Trophoblast cell (in vitro differentiated cells and primary cell): ENCODE measurements around the gene MDH1. TPM values are rescaled to one million over a fixed set of nuclear protein-coding genes. Genes with fewer than 3 reads are reported as not detected.

Experiments
- DNase-seq, 2 donors: peaks; one replicate each; pipeline ENCODE4 v3.0.0-alpha.2; 2016
- H2AFZ ChIP-seq: 2 replicates; pipeline ENCODE4 v1.6.1; 2013; ENCODE audit warnings: low read length, moderate library complexity, mild to moderate bottlenecking; ENCODE audit not compliant: insufficient read depth, poor library complexity
- H2AK5ac ChIP-seq: 2 replicates; pipeline ENCODE4 v1.6.1; 2013; ENCODE audit warnings: mild to moderate bottlenecking, low read length
- H2BK120ac ChIP-seq: 2 replicates; pipeline ENCODE4 v1.6.1; 2013; ENCODE audit warnings: low read length, mild to moderate bottlenecking, moderate library complexity; ENCODE audit not compliant: insufficient read depth, poor library complexity
- H2BK12ac ChIP-seq: 2 replicates; pipeline ENCODE4 v1.6.1; 2013; ENCODE audit warnings: mild to moderate bottlenecking, low read length, moderate library complexity
- H2BK5ac ChIP-seq: 2 replicates; pipeline ENCODE4 v1.6.1; 2013; ENCODE audit warnings: low read length, low read depth, moderate library complexity, mild to moderate bottlenecking; ENCODE audit not compliant: poor library complexity
- H3K14ac ChIP-seq: 2 replicates; pipeline ENCODE4 v1.6.1; 2013; ENCODE audit warnings: mild to moderate bottlenecking, low read length
- H3K18ac ChIP-seq: 2 replicates; pipeline ENCODE4 v1.6.1; 2013; ENCODE audit warnings: mild to moderate bottlenecking, low read length
- H3K23ac ChIP-seq: 2 replicates; pipeline ENCODE4 v1.6.1; 2013; ENCODE audit warnings: low read length
- H3K27ac ChIP-seq: 2 replicates; pipeline ENCODE4 v1.5.1; 2013; ENCODE audit warnings: low read depth, mild to moderate bottlenecking, inconsistent platforms, low read length, moderate library complexity
- H3K27me3 ChIP-seq: 2 replicates; pipeline ENCODE4 v1.6.1; 2013; ENCODE audit warnings: inconsistent platforms, mild to moderate bottlenecking, low read length, moderate library complexity; ENCODE audit not compliant: insufficient read depth
- H3K36me3 ChIP-seq, 2 experiments: 1 replicate in 1 of 2; 2 replicates in 1 of 2; pipeline ENCODE4 v1.6.1; 2013; ENCODE audit warnings: low read length in 2 of 2, mild to moderate bottlenecking in 2 of 2, moderate library complexity in 1 of 2; ENCODE audit not compliant: insufficient read depth in 2 of 2, control insufficient read depth in 1 of 2
- H3K4ac ChIP-seq: 2 replicates; pipeline ENCODE4 v1.6.1; 2013; ENCODE audit warnings: low read depth, mild to moderate bottlenecking, low read length, moderate library complexity
- H3K4me1 ChIP-seq, 2 experiments: 1 replicate in 1 of 2; 2 replicates in 1 of 2; pipeline ENCODE4 v1.6.1; 2013; ENCODE audit warnings: low read length in 2 of 2, mild to moderate bottlenecking in 2 of 2, moderate library complexity in 1 of 2; ENCODE audit not compliant: insufficient read depth in 2 of 2, control insufficient read depth in 1 of 2
- H3K4me2 ChIP-seq: 2 replicates; pipeline ENCODE4 v1.6.1; 2013; ENCODE audit warnings: inconsistent platforms, mild to moderate bottlenecking, low read length, moderate library complexity
- H3K4me3 ChIP-seq: 2 replicates; pipeline ENCODE4 v1.5.1; 2013; ENCODE audit warnings: mild to moderate bottlenecking, low read depth, low read length, inconsistent platforms
- H3K79me1 ChIP-seq: one replicate; pipeline ENCODE4 v1.6.1; 2013; ENCODE audit warnings: low read length
- H3K79me2 ChIP-seq: 2 replicates; pipeline ENCODE4 v1.6.1; 2013; ENCODE audit warnings: low read length, mild to moderate bottlenecking; ENCODE audit not compliant: control insufficient read depth, insufficient read depth, poor library complexity
- H3K9ac ChIP-seq: 2 replicates; pipeline ENCODE4 v1.6.1; 2013; ENCODE audit warnings: mild to moderate bottlenecking, low read length
- H3K9me3 ChIP-seq: 2 replicates; pipeline ENCODE4 v1.6.1; 2013; ENCODE audit warnings: low read depth, mild to moderate bottlenecking, control low read depth, inconsistent platforms, low read length; ENCODE audit not compliant: insufficient read depth
- H4K12ac ChIP-seq: 2 replicates; pipeline ENCODE4 v1.6.1; 2013; ENCODE audit warnings: low read depth, mild to moderate bottlenecking, low read length, moderate library complexity
- H4K8ac ChIP-seq: 2 replicates; pipeline ENCODE4 v1.6.1; 2013; ENCODE audit warnings: low read depth, mild to moderate bottlenecking, low read length, moderate library complexity
- H4K91ac ChIP-seq: one replicate; pipeline ENCODE4 v1.6.1; 2013; ENCODE audit warnings: low read depth, mild to moderate bottlenecking, low read length, moderate library complexity
- WGBS: extraction: QIAGEN DNeasy Blood & Tissue Kit; methylation state at CpG from one replicate; pipeline ENCODE4 v1.1.7; 2013; ENCODE audit warnings: missing lambda C conversion rate; ENCODE audit not compliant: insufficient read length, insufficient coverage; ENCODE audit errors: extremely low coverage; 5-methylcytosine and 5-hydroxymethylcytosine counted together
- polyA plus RNA-seq: library from polyadenylated mRNA; stranded (reverse); fragments of 200-250 nt; gene quantifications from 2 replicates; pipeline ENCODE4 v1.2.3, GENCODE V29; 2013

Gene MDH1
- 154 and 165 TPM in 2 replicates for polyA plus RNA-seq

GRCh38 chr2:63588385-63589147 is at the start of gene MDH1, which contains the start of gene WDPCP:
TSS of gene MDH1 (plus strand) at chr2:63588963. CDS start at chr2:63589044, 81 bp downstream.
TSS of gene WDPCP (minus strand) at chr2:63588477. CDS start at chr2:63588271, 206 bp downstream.
- peak within 1 kb of the TSS; percentile 94 for H4K8ac ChIP-seq
- peak within 1 kb of the TSS; percentile 1 for H2BK12ac ChIP-seq
- peak within 1 kb of the TSS; percentile 94 for H3K9ac ChIP-seq
- H3K4me2 ChIP-seq, result peak within 1 kb of the TSS; percentile 94
- peak within 1 kb of the TSS; percentile 65 for H3K27ac ChIP-seq
- peak within 1 kb of the TSS; percentile 71 for H3K14ac ChIP-seq
- no CpG with 5 or more reads among the region's 44 CpGs for WGBS
- peak within 1 kb of the TSS; percentile 77 for H4K12ac ChIP-seq
- peaks cover 0 to 2% of the 10 kb centered on the region in 2 experiments for H3K36me3 ChIP-seq
- no peaks in the 10 kb centered on the region for H3K9me3 ChIP-seq
- peaks cover 0 to 2% of the 10 kb centered on the region in 2 experiments for H3K4me1 ChIP-seq
- H3K79me1 ChIP-seq, result peaks cover 9% of the 10 kb centered on the region
- peak within 1 kb of the TSS; percentile 71 for H3K4ac ChIP-seq
- H3K18ac ChIP-seq, result peak within 1 kb of the TSS; percentile 83
- peak within 1 kb of the TSS; percentile 52 for H4K91ac ChIP-seq
- peaks cover 7% of the 10 kb centered on the region for H3K79me2 ChIP-seq
- peak within 1 kb of the TSS; percentile 57 for H2BK120ac ChIP-seq
- peak within 1 kb of the TSS; percentile 97 for H2AFZ ChIP-seq
- peak within 1 kb of the TSS; percentile 65 for H2BK5ac ChIP-seq
- no peak within 1 kb of the TSS for H3K23ac ChIP-seq
- no peak within 1 kb of the TSS for H2AK5ac ChIP-seq
- DNase-seq, result peak; percentile 99 to 100
- H3K27me3 ChIP-seq, result peaks cover 2% of the 10 kb centered on the region
- H3K4me3 ChIP-seq, result peak within 1 kb of the TSS; percentile 86

GRCh38 chr2:63539416-63540162 is 49.2 kb upstream of the MDH1 start:
- Histone ChIP-seq H3K79me2 (no peaks in the 10 kb centered on the region), H2BK120ac (no peak overlapping the region), H2BK5ac (no peak overlapping the region), H3K9me3 (no peaks in the 10 kb centered on the region), H2AFZ (no peak overlapping the region), H3K23ac (no peak overlapping the region), H2BK12ac (no peak overlapping the region), H4K12ac (no peak overlapping the region), H4K8ac (no peak overlapping the region), H3K27ac (no peak overlapping the region), H3K4me1 (no peaks in the 10 kb centered on the region), H3K4me2 (no peak overlapping the region), H3K79me1 (no peaks in the 10 kb centered on the region), H2AK5ac (no peak overlapping the region), H4K91ac (no peak overlapping the region), H3K36me3 (no peaks in the 10 kb centered on the region), H3K4ac (no peak overlapping the region), H3K9ac (no peak overlapping the region), H3K14ac (no peak overlapping the region), H3K27me3 (no peaks in the 10 kb centered on the region), H3K18ac (no peak overlapping the region), H3K4me3 (no peak overlapping the region)
- DNase-seq, result peak; percentile 18 to 37
- WGBS, result no CpG with 5 or more reads among the region's 6 CpGs

- H2BK5ac ChIP-seq, result no peak overlapping the region
- WGBS, result no CpG with 5 or more reads among the region's 1 CpG
- no peak overlapping the region for H3K23ac ChIP-seq
These were observed 44.6 kb upstream of the MDH1 start for GRCh38 chr2:63544017-63544627.

GRCh38 chr2:63545023-63545422 is 43.7 kb upstream of the MDH1 start:
- H3K27me3 ChIP-seq, result no peaks in the 10 kb centered on the region
- H2BK12ac ChIP-seq, result no peak overlapping the region
- H4K91ac ChIP-seq, result no peak overlapping the region
- H3K14ac ChIP-seq, result no peak overlapping the region
- no peak overlapping the region for H2AFZ ChIP-seq
- no peak overlapping the region for H3K9ac ChIP-seq
- no peaks in the 10 kb centered on the region for H3K36me3 ChIP-seq
- H2BK5ac ChIP-seq, result no peak overlapping the region
- no peak overlapping the region for H3K27ac ChIP-seq
- H3K9me3 ChIP-seq, result no peaks in the 10 kb centered on the region
- H3K79me1 ChIP-seq, result no peaks in the 10 kb centered on the region
- no peak overlapping the region for H3K4me3 ChIP-seq
- H2AK5ac ChIP-seq, result no peak overlapping the region
- no peaks in the 10 kb centered on the region for H3K79me2 ChIP-seq
- no CpG with 5 or more reads among the region's 2 CpGs for WGBS
- H3K23ac ChIP-seq, result no peak overlapping the region
- H3K18ac ChIP-seq, result no peak overlapping the region
- DNase-seq, result no peak
- no peaks in the 10 kb centered on the region for H3K4me1 ChIP-seq
- H4K8ac ChIP-seq, result no peak overlapping the region
- H4K12ac ChIP-seq, result no peak overlapping the region
- H3K4ac ChIP-seq, result no peak overlapping the region
- H3K4me2 ChIP-seq, result no peak overlapping the region
- H2BK120ac ChIP-seq, result no peak overlapping the region

More at GRCh38 chr2:63544017-63544627, 44.6 kb upstream of the MDH1 start:
- no peak overlapping the region for H4K8ac ChIP-seq
- H3K27me3 ChIP-seq, result no peaks in the 10 kb centered on the region
- no peak overlapping the region for H3K14ac ChIP-seq
- H3K4ac ChIP-seq, result no peak overlapping the region
- H3K9ac ChIP-seq, result no peak overlapping the region
- no peaks in the 10 kb centered on the region for H3K4me1 ChIP-seq
- no peak overlapping the region for H3K4me2 ChIP-seq
- no peak overlapping the region for H2AK5ac ChIP-seq
- H3K79me1 ChIP-seq, result no peaks in the 10 kb centered on the region
- no peak overlapping the region for H2BK120ac ChIP-seq
- no peak overlapping the region for H2BK12ac ChIP-seq
- no peaks in the 10 kb centered on the region for H3K9me3 ChIP-seq
- no peak overlapping the region for H4K91ac ChIP-seq
- no peak overlapping the region for H3K4me3 ChIP-seq
- H2AFZ ChIP-seq, result no peak overlapping the region
- no peak overlapping the region for H3K18ac ChIP-seq
- H3K79me2 ChIP-seq, result no peaks in the 10 kb centered on the region
- peak in 1 of 2 donors; percentile 35 for DNase-seq
- no peaks in the 10 kb centered on the region for H3K36me3 ChIP-seq
- no peak overlapping the region for H4K12ac ChIP-seq
- H3K27ac ChIP-seq, result no peak overlapping the region
